ENCODE results near the gene ZFP36.
A peak's percentile ranks its signal among the peaks of the same experiment; 100 is the strongest.

ZFP36 gene

DNA sequence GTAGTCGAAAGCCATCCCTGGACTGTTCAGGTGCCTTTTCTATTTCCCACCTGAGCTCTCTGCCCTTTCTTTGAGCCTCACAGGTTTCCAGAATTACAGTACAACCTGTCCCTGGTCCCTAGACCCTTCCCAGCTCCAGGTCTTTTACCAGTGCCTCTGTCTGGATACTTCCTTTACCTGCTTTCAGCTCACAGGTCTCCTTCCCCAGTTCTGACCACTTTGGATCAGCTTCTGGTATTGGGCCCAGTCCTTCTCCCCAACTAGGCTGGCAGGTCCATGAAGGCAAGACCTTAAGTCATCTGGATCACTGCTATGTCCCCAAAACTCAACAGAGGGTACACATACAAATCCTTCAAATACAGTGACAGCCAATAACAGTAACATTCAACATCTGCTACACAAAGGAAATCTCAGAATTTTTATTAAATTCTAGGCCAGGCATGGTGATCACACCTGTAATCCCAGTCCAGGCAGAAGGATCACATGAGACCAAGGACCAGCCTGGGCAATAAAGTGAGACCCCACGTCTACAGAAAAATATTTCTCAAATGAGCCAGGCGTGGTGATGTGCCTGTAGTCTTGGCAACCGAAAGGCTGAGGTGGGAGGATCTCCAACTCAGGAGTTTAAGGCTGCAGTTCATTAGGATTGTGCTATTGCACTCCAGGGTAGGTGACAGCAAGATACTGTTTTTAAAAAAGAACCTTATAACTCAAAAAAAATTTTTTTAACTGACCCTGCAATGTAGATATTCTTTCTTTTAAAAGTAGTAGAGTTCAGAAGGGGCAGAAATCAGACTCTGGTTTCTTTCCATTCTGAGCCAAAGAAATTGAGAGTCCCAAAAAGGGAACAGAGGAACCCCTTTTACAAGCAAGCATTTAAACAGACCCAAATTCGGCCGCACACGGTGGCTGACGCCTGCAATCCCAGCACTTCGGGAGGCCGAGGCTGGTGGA lies 27.8 kb downstream of the ZFP36 start:
- peak overlapping the region; percentile 90 for H3K27ac ChIP-seq
- DNase-seq (ENCODE audit: low spot score): no peak
- TF ChIP-seq, protein P1, sequence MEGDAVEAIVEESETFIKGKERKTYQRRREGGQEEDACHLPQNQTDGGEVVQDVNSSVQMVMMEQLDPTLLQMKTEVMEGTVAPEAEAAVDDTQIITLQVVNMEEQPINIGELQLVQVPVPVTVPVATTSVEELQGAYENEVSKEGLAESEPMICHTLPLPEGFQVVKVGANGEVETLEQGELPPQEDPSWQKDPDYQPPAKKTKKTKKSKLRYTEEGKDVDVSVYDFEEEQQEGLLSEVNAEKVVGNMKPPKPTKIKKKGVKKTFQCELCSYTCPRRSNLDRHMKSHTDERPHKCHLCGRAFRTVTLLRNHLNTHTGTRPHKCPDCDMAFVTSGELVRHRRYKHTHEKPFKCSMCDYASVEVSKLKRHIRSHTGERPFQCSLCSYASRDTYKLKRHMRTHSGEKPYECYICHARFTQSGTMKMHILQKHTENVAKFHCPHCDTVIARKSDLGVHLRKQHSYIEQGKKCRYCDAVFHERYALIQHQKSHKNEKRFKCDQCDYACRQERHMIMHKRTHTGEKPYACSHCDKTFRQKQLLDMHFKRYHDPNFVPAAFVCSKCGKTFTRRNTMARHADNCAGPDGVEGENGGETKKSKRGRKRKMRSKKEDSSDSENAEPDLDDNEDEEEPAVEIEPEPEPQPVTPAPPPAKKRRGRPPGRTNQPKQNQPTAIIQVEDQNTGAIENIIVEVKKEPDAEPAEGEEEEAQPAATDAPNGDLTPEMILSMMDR (conservative IDR thresholded peaks at IDR 0.05; ENCODE audit: low read depth): no peak
- POLR2A ChIA-PET (ENCODE audit: low non-redundant PET): interaction anchor here (0.5 to 1.1 kb wide), 2 partner anchors 10 to 20 kb away, joined by 3 to 6 read pairs; no protein-coding TSS in a partner anchor
- CTCF ChIA-PET: interaction anchor here (0.9 to 1.6 kb wide), 3 partner anchors 23 to 40 kb away, joined by 4 to 6 read pairs (median 4); partner anchors contain the start of gene PLEKHG2

DNA sequence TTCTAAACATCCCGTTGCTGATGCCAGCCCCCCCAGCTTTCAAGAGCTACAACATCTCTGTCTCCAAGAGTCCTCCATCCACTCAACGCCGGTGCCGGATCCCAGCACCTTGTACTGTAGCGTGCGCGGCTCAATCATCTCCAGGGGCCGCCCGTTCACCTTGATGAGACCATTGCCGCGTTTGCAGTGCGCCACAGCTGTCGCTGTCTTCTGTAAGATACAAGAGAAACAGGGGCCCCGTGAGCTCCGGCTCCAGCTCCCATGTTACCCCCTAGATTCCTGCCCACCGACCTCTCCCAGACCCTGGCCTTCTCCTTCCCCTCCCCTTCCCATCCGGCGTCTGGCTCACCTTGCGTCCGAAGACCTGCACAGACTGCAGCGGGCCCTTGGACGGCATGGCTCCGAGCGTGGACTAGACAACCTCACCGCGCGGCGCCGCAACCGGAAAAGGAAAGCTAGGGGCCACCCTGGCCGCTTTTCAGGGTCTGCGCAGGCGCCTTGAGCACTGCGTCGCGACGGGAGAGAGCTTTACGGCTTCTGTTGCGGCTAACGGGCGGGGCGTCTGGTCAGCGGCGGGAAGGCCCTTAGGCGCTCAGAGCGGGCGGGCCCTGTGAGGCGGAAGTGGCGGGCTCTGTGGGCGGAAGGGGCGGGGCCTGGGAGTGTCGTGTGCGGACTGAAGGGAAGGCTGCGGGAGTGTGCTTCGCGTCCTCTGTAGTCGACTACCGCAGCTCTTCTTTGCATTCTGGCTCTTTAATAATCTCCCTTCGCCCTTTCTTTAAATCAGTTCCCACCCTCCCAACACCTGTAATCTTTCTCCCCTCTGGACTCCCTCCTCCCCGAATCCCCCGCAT lies 29.1 kb downstream of the ZFP36 start, which contains the start of gene RPS16:
Gene RPS16 (minus strand): TSS at position 451 of the 851 bp plus-strand sequence. CDS start 54 bp downstream, at position 397.
- ChIA-PET CTCF (interaction anchor here (0.5 to 1.6 kb wide), 8 partner anchors 19 to 1336 kb away, joined by 3 to 8 read pairs (median 4); partner anchors contain the start of genes EID2B and PLEKHG2), POLR2A (ENCODE audit: low non-redundant PET) (interaction anchor here (0.5 to 1.3 kb wide), 21 partner anchors 8 to 1184 kb away, joined by 3 to 10 read pairs (median 4); partner anchors contain the start of genes MED29, PAF1, PLEKHG2 and SAMD4B)
- peak; percentile 88 for DNase-seq (ENCODE audit: low spot score)
- H3K27ac ChIP-seq: peak within 1 kb of the TSS; percentile 90
- TF ChIP-seq, protein P1 (conservative IDR thresholded peaks at IDR 0.05; ENCODE audit: low read depth): no peak

DNA sequence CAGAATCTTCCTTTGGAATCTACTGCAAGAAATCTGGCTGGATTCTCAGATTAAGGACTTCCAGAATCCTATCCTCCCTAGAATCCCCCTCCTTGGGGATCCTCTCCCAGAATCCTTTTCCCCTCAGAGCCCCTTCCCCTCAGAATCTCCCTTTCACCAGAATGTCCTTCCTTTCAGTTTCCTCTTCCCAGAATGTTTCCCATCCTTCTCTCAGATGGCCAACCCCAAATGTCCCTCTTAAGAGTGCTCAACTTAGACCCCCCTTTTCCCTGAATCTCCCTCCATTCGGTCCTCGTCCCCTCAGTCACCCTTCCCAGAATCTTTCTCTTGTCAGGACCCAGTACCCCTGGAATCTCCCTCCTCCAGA lies 29.7 kb downstream of the ZFP36 start:
- H3K27ac ChIP-seq: peak overlapping the region; percentile 90
- TF ChIP-seq, protein P1 (conservative IDR thresholded peaks at IDR 0.05; ENCODE audit: low read depth): no peak
- DNase-seq (ENCODE audit: low spot score): no peak
- POLR2A ChIA-PET (ENCODE audit: low non-redundant PET): interaction anchor here (0.6 to 1.3 kb wide), 17 partner anchors 9 to 353 kb away, joined by 3 to 8 read pairs (median 4); partner anchors contain the start of genes MED29, PAF1, PLEKHG2 and SAMD4B
- CTCF ChIA-PET: interaction anchor here (0.5 to 1.6 kb wide), 4 partner anchors 38 to 1335 kb away, joined by 5 to 8 read pairs (median 6); partner anchors contain the start of gene EID2B

DNA sequence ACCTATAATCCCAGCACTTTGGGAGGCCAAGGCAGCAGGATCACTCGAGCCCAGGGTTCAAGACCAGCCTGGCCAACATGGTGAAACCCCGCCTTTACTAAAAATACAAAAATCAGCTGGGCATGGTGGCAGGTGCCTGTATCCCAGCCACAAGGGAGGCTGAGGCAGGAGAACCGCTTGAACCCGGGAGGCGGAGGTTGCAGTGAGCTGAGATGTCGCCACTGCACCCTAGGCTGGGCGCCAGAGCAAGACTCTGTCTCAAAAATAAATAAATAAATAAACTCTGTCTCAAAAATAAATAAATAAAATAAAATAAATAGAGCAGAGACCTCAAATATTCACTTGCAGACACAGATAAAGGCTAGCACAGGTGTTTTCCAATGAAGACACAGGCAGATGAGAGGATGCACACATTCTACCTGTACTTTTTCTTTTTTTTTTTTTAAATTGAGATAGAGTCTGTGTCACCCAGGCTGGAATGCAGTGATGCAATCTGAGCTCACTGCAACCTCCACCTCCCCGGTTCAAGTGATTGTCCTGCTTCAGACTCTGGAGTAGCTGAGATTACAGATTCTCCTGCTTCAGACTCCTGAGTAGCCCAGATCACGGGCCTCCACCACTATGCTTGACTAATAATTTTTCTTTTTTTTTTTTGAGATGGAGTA lies 31.8 kb downstream of the ZFP36 start:
- CTCF ChIA-PET: interaction anchor here (0.7 kb wide), 1 partner anchor 486 kb away, joined by 3 read pairs; no protein-coding TSS in a partner anchor
- H3K27ac ChIP-seq: peak overlapping the region; percentile 28
- TF ChIP-seq, protein P1 (conservative IDR thresholded peaks at IDR 0.05; ENCODE audit: low read depth): no peak
- DNase-seq (ENCODE audit: low spot score): no peak
- POLR2A ChIA-PET (ENCODE audit: low non-redundant PET): no interaction called here

DNA sequence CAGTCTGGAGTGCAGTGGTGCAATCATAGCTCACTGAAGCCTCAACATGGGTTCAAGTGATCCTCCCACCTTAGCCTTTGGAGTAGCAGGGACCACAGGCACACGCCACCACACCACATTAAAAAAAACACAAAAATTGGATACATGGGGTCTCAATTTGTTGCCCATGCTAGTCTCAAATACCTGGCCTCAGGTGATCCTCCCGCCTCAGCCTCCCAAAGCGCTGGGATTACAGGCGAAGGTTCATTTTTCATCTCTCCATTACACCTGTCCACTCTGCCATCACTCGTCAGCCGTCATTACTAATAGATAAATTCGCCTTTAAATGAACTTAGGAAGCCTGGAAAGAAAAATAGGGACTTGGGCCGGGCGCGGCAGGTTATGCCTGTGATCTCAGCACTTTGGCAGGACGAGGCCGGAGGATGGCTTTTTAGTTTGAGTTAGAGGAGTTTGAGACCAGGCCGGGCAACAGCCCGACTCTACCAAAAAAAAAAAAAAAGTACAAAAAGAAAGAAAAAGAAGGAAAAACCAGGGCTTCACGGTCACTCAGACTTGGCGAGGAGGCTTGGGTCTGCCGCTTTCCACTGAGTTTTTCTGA lies 38.0 kb downstream of the ZFP36 start:
- ChIA-PET POLR2A (ENCODE audit: low non-redundant PET) (interaction anchor here (0.6 to 1.3 kb wide), 6 partner anchors 9 to 374 kb away, joined by 3 to 7 read pairs (median 4); partner anchors contain the start of gene RPS16), CTCF (interaction anchor here (0.6 to 1.6 kb wide), 4 partner anchors 12 to 88 kb away, joined by 3 to 8 read pairs (median 8); partner anchors contain the start of gene EID2B)
- H3K27ac ChIP-seq: peak overlapping the region; percentile 82
- TF ChIP-seq, protein P1 (conservative IDR thresholded peaks at IDR 0.05; ENCODE audit: low read depth): no peak
- DNase-seq (ENCODE audit: low spot score): no peak
